ENCODE measurements around the gene HHAT. TPM values are rescaled to one million over a fixed set of nuclear protein-coding genes. Genes with fewer than 3 reads are reported as not detected.

HHAT gene
- total RNA-seq, 2 donors from 2014 or later: 7.5 to 9.2 TPM

DNA sequence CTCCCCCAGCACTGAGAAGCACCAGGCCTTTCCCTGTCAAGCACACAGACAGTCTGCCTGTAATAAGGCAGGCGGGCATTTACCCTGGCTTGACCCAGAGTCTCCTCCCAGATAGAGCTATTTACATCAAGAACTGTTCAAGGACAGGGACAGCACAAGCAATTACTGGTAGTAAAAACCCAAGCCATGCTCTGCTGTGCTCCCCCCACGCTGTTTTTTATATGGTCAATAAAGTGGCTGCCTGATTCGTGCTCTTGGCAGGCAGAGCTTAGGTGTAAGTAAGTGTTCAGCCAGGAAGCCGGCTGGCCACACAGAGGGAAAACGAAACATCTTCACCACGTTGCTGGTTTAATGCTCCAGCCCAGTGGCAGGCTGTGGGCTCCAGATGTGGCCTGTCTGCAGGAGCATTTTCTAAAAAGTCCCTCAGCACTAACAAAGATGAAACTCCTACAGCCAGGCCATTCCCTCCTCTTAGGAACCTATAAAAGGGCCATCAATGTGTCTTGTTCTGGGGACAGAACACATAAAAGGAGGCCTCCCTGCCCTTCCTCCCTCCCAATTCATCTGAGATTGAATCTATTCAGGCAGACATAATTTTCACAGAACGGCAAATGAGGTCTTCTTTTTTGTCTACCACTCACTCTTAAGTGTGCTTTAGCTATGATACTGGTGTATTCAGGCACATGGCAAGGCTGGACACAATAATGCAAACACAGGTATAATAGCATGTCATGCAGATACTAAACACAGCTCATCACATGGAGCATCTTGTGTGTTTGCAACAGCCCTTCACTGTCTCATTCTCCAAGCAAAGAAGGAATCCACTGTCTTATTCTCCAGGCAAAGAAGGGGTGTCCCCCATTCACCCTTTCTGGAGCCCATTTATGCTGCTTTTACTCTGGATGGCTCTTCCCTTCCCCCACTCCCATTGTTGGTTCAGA lies 378.9 kb downstream of the HHAT start:
- Mint-ChIP-seq H3K27me3 (no peaks in the 10 kb centered on the region), H3K4me1 (peaks cover 2% of the 10 kb centered on the region), H3K4me3 (no peak overlapping the region), H3K36me3 (ENCODE audit: low read depth) (no peaks in the 10 kb centered on the region), H3K27ac (no peak overlapping the region)
- H3K9me3 ChIP-seq (ENCODE audit: control insufficient read depth, low read length, poor library complexity, severe bottlenecking): no peaks in the 10 kb centered on the region
- DNase-seq (no peak), ATAC-seq (no peak)

DNA sequence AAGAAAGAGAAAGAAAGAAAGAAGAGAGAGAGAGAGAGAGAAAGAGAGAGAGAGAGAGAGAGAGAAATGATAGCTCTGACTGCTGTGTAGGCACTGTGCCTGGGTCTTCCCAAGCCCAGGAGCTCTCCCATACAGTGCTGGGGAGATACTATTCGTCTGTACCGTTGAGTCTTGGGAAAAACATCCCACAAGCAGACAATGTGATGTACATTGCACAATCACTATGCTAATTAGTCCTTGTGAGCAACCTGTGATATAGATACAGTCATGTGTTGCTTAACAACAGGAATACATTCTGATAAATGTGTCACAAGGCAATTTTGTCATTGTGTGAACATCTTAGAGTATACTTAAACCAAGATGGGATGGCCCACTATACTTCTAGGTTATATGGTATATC lies 381.0 kb downstream of the HHAT start:
- no peak for ATAC-seq
- H3K4me1 Mint-ChIP-seq: peaks cover 2% of the 10 kb centered on the region

DNA sequence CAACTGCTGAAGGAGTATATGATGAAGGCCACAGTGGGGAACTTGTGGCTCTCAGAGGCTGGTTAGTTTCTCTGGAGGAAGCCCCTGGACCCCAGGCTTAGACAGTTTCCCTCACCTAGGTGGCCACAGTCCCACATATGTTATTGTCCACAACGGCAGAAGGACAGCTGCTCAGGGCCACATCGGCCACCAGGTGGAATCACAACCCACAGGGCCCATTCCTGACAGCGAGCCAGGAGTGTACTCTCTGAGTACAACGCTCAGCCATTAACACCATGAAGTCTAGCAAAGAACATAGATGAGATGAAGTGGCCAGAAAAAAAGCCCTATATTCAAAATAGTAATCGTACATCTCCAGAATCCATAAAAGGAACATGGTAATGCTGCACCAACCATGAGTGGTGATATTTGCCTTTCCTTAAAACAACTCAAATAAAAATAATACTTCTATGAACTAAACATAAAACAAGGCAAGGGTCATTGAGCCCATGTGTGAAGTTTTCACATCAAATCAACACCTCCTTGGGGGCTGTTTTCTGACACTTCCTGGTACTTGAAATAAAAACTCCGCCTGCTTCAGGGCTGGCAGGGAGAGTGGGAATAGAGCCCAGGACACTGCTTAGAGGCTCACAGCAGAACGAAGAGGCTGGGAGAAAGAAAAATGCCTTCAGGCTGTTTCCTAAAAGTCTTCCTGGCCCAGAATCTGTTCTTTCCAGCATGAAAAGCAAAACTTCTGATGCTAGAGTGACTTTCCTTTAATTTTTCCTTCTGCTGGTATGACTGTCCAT lies 383.3 kb downstream of the HHAT start:
- DNase-seq: no peak
- no peaks in the 10 kb centered on the region for H3K36me3 Mint-ChIP-seq (ENCODE audit: low read depth)
- no peak for ATAC-seq
- H3K4me1 Mint-ChIP-seq: no peaks in the 10 kb centered on the region
- no peak overlapping the region for H3K4me3 Mint-ChIP-seq
- no peak overlapping the region for H3K27ac Mint-ChIP-seq
- H3K27me3 Mint-ChIP-seq: no peaks in the 10 kb centered on the region
- no peaks in the 10 kb centered on the region for H3K9me3 ChIP-seq (ENCODE audit: control insufficient read depth, low read length, poor library complexity, severe bottlenecking)

More for the DNA sequence above, 381.0 kb downstream of the HHAT start:
- Mint-ChIP-seq H3K36me3 (ENCODE audit: low read depth) (no peaks in the 10 kb centered on the region), H3K27ac (no peak overlapping the region), H3K27me3 (no peaks in the 10 kb centered on the region), H3K4me3 (no peak overlapping the region)
- no peak for DNase-seq
- no peaks in the 10 kb centered on the region for H3K9me3 ChIP-seq (ENCODE audit: control insufficient read depth, low read length, poor library complexity, severe bottlenecking)

- Mint-ChIP-seq H3K27ac (no peak overlapping the region), H3K36me3 (ENCODE audit: low read depth) (no peaks in the 10 kb centered on the region), H3K4me3 (no peak overlapping the region), H3K27me3 (no peaks in the 10 kb centered on the region), H3K4me1 (no peaks in the 10 kb centered on the region)
- DNase-seq: no peak
- ATAC-seq: no peak
- no peaks in the 10 kb centered on the region for H3K9me3 ChIP-seq (ENCODE audit: control insufficient read depth, low read length, poor library complexity, severe bottlenecking)
These were observed 386.4 kb downstream of the HHAT start for GRCh38 chr1:210715072-210715471.

DNA sequence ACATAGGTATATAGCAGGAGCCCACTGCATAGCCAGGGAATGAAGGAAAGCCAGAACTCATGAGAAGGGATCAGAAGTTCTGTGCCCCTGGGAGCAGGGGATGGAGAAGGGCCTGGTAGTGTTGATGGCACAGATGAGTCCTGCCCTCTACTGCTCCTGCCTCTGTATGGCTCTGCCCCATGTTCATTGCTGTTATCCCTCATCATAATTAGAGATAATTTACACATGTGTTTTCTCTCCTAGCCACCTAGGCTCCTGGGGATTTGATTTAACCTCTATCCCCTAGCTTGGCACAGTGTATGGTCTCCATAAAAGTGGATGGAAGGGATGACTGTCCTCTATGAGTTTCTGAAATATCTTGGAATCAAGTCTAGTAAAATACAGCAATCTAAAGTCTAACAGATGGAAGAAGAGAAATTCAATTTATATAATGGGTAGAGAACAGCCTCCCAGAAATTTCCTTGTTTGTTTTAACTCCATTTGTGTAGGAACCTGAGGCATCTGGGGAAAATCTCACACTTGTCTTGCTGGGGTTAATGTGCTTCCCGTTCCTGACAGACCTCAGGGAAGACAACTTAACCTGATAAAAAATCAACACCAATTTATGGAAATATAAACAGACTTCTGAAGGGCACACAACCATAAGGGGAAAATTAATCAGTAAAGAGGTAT lies 393.8 kb downstream of the HHAT start:
- no peak overlapping the region for H3K4me3 Mint-ChIP-seq
- ATAC-seq (no peak), DNase-seq (no peak)
- H3K27ac Mint-ChIP-seq: no peak overlapping the region
- H3K36me3 Mint-ChIP-seq (ENCODE audit: low read depth): no peaks in the 10 kb centered on the region
- no peaks in the 10 kb centered on the region for H3K4me1 Mint-ChIP-seq
- peaks cover 21% of the 10 kb centered on the region for H3K27me3 Mint-ChIP-seq
- H3K9me3 ChIP-seq (ENCODE audit: control insufficient read depth, low read length, poor library complexity, severe bottlenecking): peaks cover 5% of the 10 kb centered on the region

GRCh38 chr1:210723646-210724045 lies 394.9 kb downstream of the HHAT start:
- Mint-ChIP-seq H3K36me3 (ENCODE audit: low read depth) (no peaks in the 10 kb centered on the region), H3K27ac (no peak overlapping the region), H3K27me3 (peaks cover 21% of the 10 kb centered on the region), H3K4me1 (no peaks in the 10 kb centered on the region), H3K4me3 (no peak overlapping the region)
- ATAC-seq (no peak), DNase-seq (no peak)
- peaks cover 5% of the 10 kb centered on the region for H3K9me3 ChIP-seq (ENCODE audit: control insufficient read depth, low read length, poor library complexity, severe bottlenecking)

DNA sequence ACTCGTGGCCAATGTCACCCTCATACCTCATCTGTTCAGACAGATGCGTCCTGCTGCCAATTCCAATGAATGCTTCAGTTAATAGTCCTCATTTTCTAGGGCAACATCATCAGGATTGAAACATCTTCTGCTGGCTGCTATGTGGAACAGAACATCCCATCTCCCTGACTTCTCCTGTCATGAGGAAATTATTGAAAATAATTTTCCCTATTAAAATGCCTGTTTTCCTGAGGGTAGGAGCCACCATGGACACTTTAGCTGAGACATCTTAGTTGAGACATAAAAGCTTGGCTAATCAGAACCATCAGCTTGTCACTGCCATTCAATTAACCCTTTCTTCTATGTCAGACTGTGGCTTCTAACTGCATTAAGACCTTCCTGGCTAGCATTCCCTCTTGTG lies 396.1 kb downstream of the HHAT start:
- no peaks in the 10 kb centered on the region for H3K36me3 Mint-ChIP-seq (ENCODE audit: low read depth)
- no peak for ATAC-seq
- peaks cover 21% of the 10 kb centered on the region for H3K27me3 Mint-ChIP-seq
- H3K4me1 Mint-ChIP-seq: no peaks in the 10 kb centered on the region
- H3K27ac Mint-ChIP-seq: no peak overlapping the region
- no peak for DNase-seq
- H3K9me3 ChIP-seq (ENCODE audit: control insufficient read depth, low read length, poor library complexity, severe bottlenecking): peaks cover 5% of the 10 kb centered on the region
- H3K4me3 Mint-ChIP-seq: no peak overlapping the region

Other genes starting within 250 kb of the HHAT start
- not detected for gene SERTAD4, start 96.1 kb upstream of the HHAT start, total RNA-seq